GM23248 (cell line): Measurements from ENCODE around the gene GMCL2. TPM values are rescaled to one million over a fixed set of nuclear protein-coding genes. Genes with fewer than 3 reads are reported as not detected.

Experiments used
- DNase-seq: peaks from one replicate; pipeline ENCODE4 v3.0.0-alpha.2; 2015
- H2AFZ ChIP-seq: fragments of 200-600 bp; sonication (generic); 2 replicates; pipeline ENCODE4 v1.6.1; 2016; ENCODE audit warnings: antibody characterized with exemption
- H3F3A ChIP-seq: fragments of 200-600 bp; sonication (generic); 2 replicates; pipeline ENCODE4 v1.6.1; 2016; ENCODE audit warnings: mild to moderate bottlenecking, antibody characterized with exemption, mixed run types; ENCODE audit not compliant: insufficient read depth
- H3K27ac ChIP-seq: fragments of 200-600 bp; sonication (generic); 2 replicates; pipeline ENCODE4 v1.5.1; 2016; ENCODE audit warnings: mild to moderate bottlenecking
- H3K27me3 ChIP-seq: fragments of 200-600 bp; sonication (generic); replicated peaks from 2 replicates; pipeline ENCODE4 v1.6.1; 2016; ENCODE audit warnings: mild to moderate bottlenecking; ENCODE audit not compliant: insufficient read depth
- H3K36me3 ChIP-seq: fragments of 200-600 bp; sonication (generic); 2 replicates; pipeline ENCODE4 v1.6.1; 2016; ENCODE audit warnings: low read depth, mild to moderate bottlenecking
- H3K4me1 ChIP-seq: fragments of 200-600 bp; sonication (generic); 2 replicates; pipeline ENCODE4 v1.6.1; 2016; ENCODE audit warnings: mild to moderate bottlenecking; ENCODE audit not compliant: insufficient read depth
- H3K4me2 ChIP-seq: fragments of 200-600 bp; sonication (generic); one replicate; pipeline ENCODE4 v1.6.1; 2016; ENCODE audit warnings: mild to moderate bottlenecking; ENCODE audit not compliant: unreplicated experiment
- H3K4me3 ChIP-seq: fragments of 200-600 bp; sonication (generic); 2 replicates; pipeline ENCODE4 v1.5.1; 2016; ENCODE audit warnings: mild to moderate bottlenecking
- H3K79me2 ChIP-seq: fragments of 200-600 bp; sonication (generic); 2 replicates; pipeline ENCODE4 v1.6.1; 2016; ENCODE audit warnings: mild to moderate bottlenecking; ENCODE audit not compliant: insufficient read depth
- H3K9ac ChIP-seq: fragments of 200-600 bp; sonication (generic); 2 replicates; pipeline ENCODE4 v1.6.1; 2016; ENCODE audit warnings: mild to moderate bottlenecking
- H3K9me2 ChIP-seq: fragments of 200-600 bp; sonication (generic); 2 replicates; pipeline ENCODE4 v1.6.1; 2016; ENCODE audit warnings: mixed run types, mild to moderate bottlenecking, moderate library complexity; ENCODE audit not compliant: insufficient read depth
- H3K9me3 ChIP-seq: fragments of 200-600 bp; sonication (generic); one replicate; pipeline ENCODE4 v1.6.1; 2017; ENCODE audit warnings: low read depth
- H4K20me1 ChIP-seq: fragments of 200-600 bp; sonication (generic); 2 replicates; pipeline ENCODE4 v1.6.0; 2016; ENCODE audit not compliant: insufficient read depth
- EZH2 ChIP-seq: fragments of 200-600 bp; sonication (generic); IDR thresholded peaks from 2 replicates; pipeline ENCODE4 v1.6.1; 2018; ENCODE audit warnings: antibody characterized with exemption, mild to moderate bottlenecking; ENCODE audit not compliant: insufficient read depth, poor library complexity, severe bottlenecking
- EZH2phosphoT487 ChIP-seq: fragments of 200-600 bp; sonication (generic); IDR thresholded peaks from 2 replicates; pipeline ENCODE4 v1.6.1; 2018; ENCODE audit warnings: antibody characterized with exemption, moderate library complexity, mild to moderate bottlenecking, low read depth; ENCODE audit not compliant: insufficient read depth
- WGBS, 2 experiments: methylation state at CpG; one replicate each; pipeline ENCODE4 v1.1.6; 2015 to 2017; ENCODE audit warnings: low lambda C conversion rate in 2 of 2, low coverage in 1 of 2; ENCODE audit errors: missing lambda C conversion rate in 2 of 2; 5-methylcytosine and 5-hydroxymethylcytosine counted together
- in situ Hi-C: fragments of 300-500 bp; cut with MboI; formaldehyde crosslinking; loops from 2 replicates; pipeline ENCODE4 v1.15.0; 2020
- polyA plus RNA-seq: library from polyadenylated mRNA; unstranded; fragments of >200 nt; fragmentation: Nextera tagmentation; extraction: Ambion mirVana; gene quantifications from 2 replicates; pipeline ENCODE4 v1.2.1, GENCODE V29; 2016
- total RNA-seq: library from RNA; depleted of rRNA; stranded (reverse); fragments of >200 nt; shearing (Covaris generic); gene quantifications from 2 replicates; pipeline ENCODE4 v1.2.3, GENCODE V29; 2014

Gene GMCL2
- total and polyA plus RNA-seq, 2 experiments from 2014 or later: not detected

GRCh38 chr5:178153530-178154340 lies 33.4 kb downstream of the GMCL2 start, which contains the start of gene NHP2:
TSS of gene NHP2 (minus strand) at chr5:178153885. CDS start at chr5:178153817, 68 bp downstream.
- Histone ChIP-seq H3K9me3 (no peaks in the 10 kb centered on the region), H2AFZ (peak within 1 kb of the TSS; percentile 86), H3K27ac (peak within 1 kb of the TSS; percentile 65), H3K4me3 (peak within 1 kb of the TSS; percentile 88), H4K20me1 (no peaks in the 10 kb centered on the region), H3K9ac (peak within 1 kb of the TSS; percentile 92), H3K79me2 (peaks cover 19% of the 10 kb centered on the region), H3K9me2 (no peaks in the 10 kb centered on the region), H3K27me3 (no peaks in the 10 kb centered on the region), H3F3A (no peaks in the 10 kb centered on the region), H3K36me3 (peaks cover 9% of the 10 kb centered on the region), H3K4me2 (peak within 1 kb of the TSS; percentile 86), H3K4me1 (peaks cover 8% of the 10 kb centered on the region; the same call in 1 of the 2 replicates)
- DNase-seq: peak; percentile 100
- WGBS, 2 experiments: 1 to 2% methylated on average over 58 to 68 of the region's 68 CpGs
- TF ChIP-seq EZH2 (no peak), EZH2phosphoT487 (no peak)
- in situ Hi-C loops: loop anchor here (25.0 kb wide), 1 partner anchor 541 kb away; the partner anchor contains the start of gene B4GALT7

GRCh38 chr5:178152491-178153444 lies 34.4 kb downstream of the GMCL2 start:
- TF ChIP-seq EZH2phosphoT487 (no peak), EZH2 (no peak)
- Histone ChIP-seq H3K79me2 (peaks cover 19% of the 10 kb centered on the region), H3K9me3 (no peaks in the 10 kb centered on the region), H2AFZ (peak overlapping the region; percentile 69), H3K9me2 (no peaks in the 10 kb centered on the region), H3K4me3 (peak overlapping the region; percentile 88), H3K4me1 (peaks cover 8% of the 10 kb centered on the region; the same call in 1 of the 2 replicates), H3K27ac (peak overlapping the region; percentile 65), H3K27me3 (no peaks in the 10 kb centered on the region), H3K36me3 (peaks cover 16% of the 10 kb centered on the region), H4K20me1 (no peaks in the 10 kb centered on the region), H3K4me2 (peak overlapping the region; percentile 86), H3K9ac (peak overlapping the region; percentile 92), H3F3A (no peaks in the 10 kb centered on the region)
- peak; percentile 17 for DNase-seq
- 44 to 45% methylated on average over 31 of the region's 31 CpGs for WGBS, 2 experiments
- in situ Hi-C loops: loop anchor here (25.0 kb wide), 1 partner anchor 540 kb away; the partner anchor contains the start of gene B4GALT7

- peak overlapping the region; percentile 92; the same call in 1 of the 2 replicates for H3K9ac ChIP-seq
- H3K36me3 ChIP-seq: peaks cover 17% of the 10 kb centered on the region
- TF ChIP-seq EZH2 (no peak), EZH2phosphoT487 (no peak)
Measured at GRCh38 chr5:178150977-178151734, 36.0 kb downstream of the GMCL2 start.

More at GRCh38 chr5:178150977-178151734, 36.0 kb downstream of the GMCL2 start:
- 74 to 77% methylated on average over 11 of the region's 11 CpGs for WGBS, 2 experiments
- DNase-seq: peak; percentile 46
- Histone ChIP-seq H3F3A (peaks cover 7% of the 10 kb centered on the region; the same call in 1 of the 2 replicates), H4K20me1 (no peaks in the 10 kb centered on the region), H3K4me2 (no peak overlapping the region), H3K9me3 (no peaks in the 10 kb centered on the region), H3K27me3 (no peaks in the 10 kb centered on the region), H3K27ac (no peak overlapping the region), H3K79me2 (peaks cover 19% of the 10 kb centered on the region), H3K4me3 (no peak overlapping the region), H3K9me2 (no peaks in the 10 kb centered on the region), H3K4me1 (peaks cover 8% of the 10 kb centered on the region; the same call in 1 of the 2 replicates), H2AFZ (no peak overlapping the region)
- in situ Hi-C loops: loop anchor here (25.0 kb wide), 1 partner anchor 539 kb away; the partner anchor contains the start of gene B4GALT7
